Ovary (tissue), 9 donors: Measurements from ENCODE around the gene ZMYND10. TPM values are rescaled to one million over a fixed set of nuclear protein-coding genes. Genes with fewer than 3 reads are reported as not detected.
"Not testable (repeated sequence)": the region's sequence is repeated elsewhere in the genome, so short reads cannot be mapped to it uniquely, and the experiment has no call there.

ENCODE experiments used
- DNase-seq, 5 donors: peaks; one replicate each; pipeline ENCODE4 v3.0.0-alpha.2; 2019 to 2020
- H3K27ac ChIP-seq, 2 donors: fragments of 200-600 bp; one replicate each; pipeline versions ENCODE4 v1.5.1 to v1.8.0; 2019 to 2022
- H3K27me3 ChIP-seq: fragments of 200-600 bp; one replicate; pipeline ENCODE4 v1.8.0; 2022
- H3K36me3 ChIP-seq: fragments of 200-600 bp; sonication (generic); one replicate; pipeline ENCODE4 v1.5.1; 2019
- H3K4me1 ChIP-seq: one replicate; pipeline ENCODE4 v1.8.1; 2013; ENCODE audit warnings: mild to moderate bottlenecking, moderate library complexity; ENCODE audit not compliant: insufficient read depth
- H3K4me3 ChIP-seq: fragments of 200-600 bp; sonication (generic); one replicate; pipeline ENCODE4 v1.5.1; 2017
- H3K9me3 ChIP-seq, 2 donors: fragments of 200-600 bp in 1 of 2; sonication (generic) in 1 of 2; one replicate each; pipeline versions ENCODE4 v1.5.1 to v1.8.1; 2013 to 2019; ENCODE audit warnings: mild to moderate bottlenecking in 1 of 2, moderate library complexity in 1 of 2
- CTCF ChIP-seq, 3 donors: fragments of 450-650 bp in 2 of 3; fragments of 200-600 bp in 1 of 3; IDR thresholded peaks; one replicate each; pipeline versions ENCODE4 v1.5.1 to v1.8.0; 2016 to 2022; ENCODE audit warnings: antibody characterized with exemption in 3 of 3, mild to moderate bottlenecking in 1 of 3
- EP300 ChIP-seq: sonication (generic); formaldehyde crosslinking; IDR thresholded peaks from one replicate; pipeline ENCODE4 v1.6.1; 2017; ENCODE audit warnings: antibody characterized with exemption
- POLR2A ChIP-seq: fragments of 450-650 bp; IDR thresholded peaks from one replicate; pipeline ENCODE4 v1.6.1; 2017; ENCODE audit warnings: antibody characterized with exemption, mild to moderate bottlenecking, moderate library complexity
- WGBS, 3 donors: extraction: QIAGEN DNeasy Blood & Tissue Kit in 1 of 3; methylation state at CpG; one replicate each; pipeline versions ENCODE4 v1.1.5 to v1.1.7; 2013 to 2017; 5-methylcytosine and 5-hydroxymethylcytosine counted together
- intact Hi-C, 4 donors: fragments of 100-400 bp; cut with DNase I; formaldehyde crosslinking; loops; one replicate each; pipeline versions ENCODE4 v1.11.0 to v1.15.1; 2022 to 2023
- polyA plus RNA-seq, 2 donors: library from polyadenylated mRNA; stranded (reverse); fragments of 200-250 nt in 1 of 2; fragments of 350-450 nt in 1 of 2; fragmentation: Illumina TruSeq in 1 of 2; extraction: RNeasy Lipid Tissue Mini Kit (QIAGEN cat#74804) in 1 of 2; gene quantifications; one replicate each; pipeline ENCODE4 v1.2.3, GENCODE V29; 2013 to 2014
- total RNA-seq, 7 donors: library from RNA; depleted of rRNA in 2 of 7; stranded (reverse); fragments of >200 nt in 2 of 7; fragmentation: NEBNext Ultra II Directional in 3 of 7; extraction: Animal tissue kit (Norgen Biotek cat#: 25700) in 3 of 7; gene quantifications; one replicate each; pipeline versions ENCODE4 v1.1.0 to v1.2.4, GENCODE V29; 2016 to 2023
- donor health status: DM: no; HTN: no; CAD: no; lungs with moderate emphysema.
- donor health status: DM: no; HTN: no; CAD: no.
- donor health status: Bipolar disorder and iron deficiency.
- donor health status: DM: yes; HTN: yes; CAD: no.
- donor health status: DM: no; HTN: no; CAD: no.
- donor health status: DM: yes; HTN: yes; CAD: no.

ZMYND10 gene
- total and polyA plus RNA-seq, 9 donors: 0.50 to 75.1 (median 3.0) TPM

GRCh38 chr3:50314816-50315215 is 30.7 kb downstream of the ZMYND10 start:
- intact Hi-C loops: no loop called here
- Histone ChIP-seq H3K9me3 (no peaks in the 10 kb centered on the region), H3K27ac (no peak overlapping the region), H3K36me3 (no peaks in the 10 kb centered on the region), H3K4me1 (peaks cover 10% of the 10 kb centered on the region), H3K4me3 (no peak overlapping the region), H3K27me3 (no peaks in the 10 kb centered on the region)
- TF ChIP-seq POLR2A (no peak), CTCF (IDR thresholded peaks at IDR 0.05) (no peak), EP300 (no peak)
- WGBS, 3 donors: 94 to 98% (median 97%) methylated on average over 4 of the region's 4 CpGs
- DNase-seq: no peak

- Histone ChIP-seq H3K27ac (no peak overlapping the region), H3K9me3 (no peaks in the 10 kb centered on the region), H3K4me1 (peaks cover 5% of the 10 kb centered on the region), H3K36me3 (no peaks in the 10 kb centered on the region), H3K27me3 (no peaks in the 10 kb centered on the region), H3K4me3 (no peak overlapping the region)
- intact Hi-C loops: no loop called here
- TF ChIP-seq CTCF (IDR thresholded peaks at IDR 0.05) (no peak), POLR2A (no peak), EP300 (no peak)
- WGBS, 3 donors: 79 to 82% (median 81%) methylated on average over 3 of the region's 3 CpGs
- no peak for DNase-seq
Measured at GRCh38 chr3:50314342-50314741, 31.2 kb downstream of the ZMYND10 start.

GRCh38 chr3:50312041-50312440 is 33.5 kb downstream of the ZMYND10 start:
- intact Hi-C loops, H3K9me3 ChIP-seq, H3K27me3 ChIP-seq, H3K27ac ChIP-seq, H3K4me1 ChIP-seq, DNase-seq, H3K36me3 ChIP-seq, H3K4me3 ChIP-seq: not testable (repeated sequence)
- WGBS, 3 donors: 92 to 100% (median 94%) methylated on average over 1 to 32 of the region's 32 CpGs

GRCh38 chr3:50304601-50305000 is 40.9 kb downstream of the ZMYND10 start:
- H3K4me3 ChIP-seq: no peak overlapping the region
- TF ChIP-seq CTCF (IDR thresholded peaks at IDR 0.05) (no peak), EP300 (no peak), POLR2A (no peak)
- DNase-seq: no peak
- intact Hi-C loops: no loop called here
- no peaks in the 10 kb centered on the region for H3K27me3 ChIP-seq
- no peaks in the 10 kb centered on the region for H3K9me3 ChIP-seq
- H3K27ac ChIP-seq: no peak overlapping the region
- peaks cover 10% of the 10 kb centered on the region for H3K4me1 ChIP-seq
- H3K36me3 ChIP-seq: no peaks in the 10 kb centered on the region

GRCh38 chr3:50303013-50303815 is 42.3 kb downstream of the ZMYND10 start, which contains the start of gene HYAL1:
Gene HYAL1, minus strand, starts transcription at chr3:50303574. Its CDS starts 618 bp downstream, at chr3:50302956.
- Histone ChIP-seq H3K27ac (peak within 1 kb of the TSS; percentile 45 to 60), H3K4me1 (peaks cover 13% of the 10 kb centered on the region), H3K9me3 (no peaks in the 10 kb centered on the region), H3K36me3 (no peaks in the 10 kb centered on the region), H3K4me3 (no peak within 1 kb of the TSS), H3K27me3 (no peaks in the 10 kb centered on the region)
- peak; percentile 63 to 80 (median 69) for DNase-seq
- intact Hi-C loops: loop anchor here in 1 of 4 donors (2.0 kb wide), 1 partner anchor 18 kb away; no protein-coding TSS in a partner anchor
- 48 to 54% (median 53%) methylated on average over 12 to 14 of the region's 14 CpGs for WGBS, 3 donors
- no peak for TF ChIP-seq CTCF (IDR thresholded peaks at IDR 0.05)
- no peak for TF ChIP-seq EP300
- TF ChIP-seq POLR2A: no peak
